Activated B cell treated with CpG ODN at 0.5 μM for 24 hours (primary cell): ENCODE measurements around the gene SLC9A9. TPM values are rescaled to one million over a fixed set of nuclear protein-coding genes. Genes with fewer than 3 reads are reported as not detected.

Experiments used
- ATAC-seq: fragments of 200-7000 bp; cut with Tn5 transposase; one replicate; pipeline ENCODE4 v1.10.0; 2021; ENCODE audit warnings: low read depth, mild to moderate bottlenecking, moderate library complexity
- CTCF ChIA-PET: fragments of 350-600 bp; sonication (Branson Sonifier 250); formaldehyde crosslinking; loops from one replicate; lab custom pipeline; 2021; ENCODE audit warnings: antibody characterized with exemption; lab: Charles Lee
- POLR2A ChIA-PET: fragments of 350-600 bp; sonication (Branson Sonifier 250); formaldehyde crosslinking; loops from one replicate; lab custom pipeline; 2021; ENCODE audit warnings: antibody characterized with exemption; lab: Charles Lee
- DNase-seq: peaks from one replicate; pipeline ENCODE4 v3.0.0; 2022
- H3K27ac Mint-ChIP-seq: one replicate; pipeline ENCODE4 v1.8.0; 2020; ENCODE audit warnings: mixed read lengths
- H3K27me3 Mint-ChIP-seq: one replicate; pipeline ENCODE4 v1.8.0; 2021; ENCODE audit warnings: mixed read lengths
- H3K36me3 Mint-ChIP-seq: one replicate; pipeline ENCODE4 v1.8.0; 2021; ENCODE audit warnings: low read depth, mixed read lengths
- H3K4me1 Mint-ChIP-seq: one replicate; pipeline ENCODE4 v1.8.0; 2021; ENCODE audit warnings: mixed read lengths
- H3K4me3 Mint-ChIP-seq: one replicate; pipeline ENCODE4 v1.8.0; 2020; ENCODE audit warnings: mild to moderate bottlenecking, mixed read lengths
- H3K9me3 Mint-ChIP-seq: one replicate; pipeline ENCODE4 v1.8.0; 2020; ENCODE audit warnings: mixed read lengths
- intact Hi-C: fragments of 100-400 bp; cut with micrococcal nuclease; formaldehyde crosslinking; loops from one replicate; pipeline ENCODE4 v1.15.1; 2024
- total RNA-seq: library from RNA; stranded (reverse); gene quantifications from 2 replicates; pipeline ENCODE4 v1.2.3, GENCODE V29; 2022
- TF ChIP-seq, protein P1 (sequence below): fragments of 200-600 bp; IDR thresholded peaks from one replicate; pipeline ENCODE4 v1.8.0; 2022; ENCODE audit warnings: antibody characterized with exemption, mild to moderate bottlenecking

SLC9A9 gene
- total RNA-seq, 1 donor from 2014 or later: 9.4 TPM

DNA sequence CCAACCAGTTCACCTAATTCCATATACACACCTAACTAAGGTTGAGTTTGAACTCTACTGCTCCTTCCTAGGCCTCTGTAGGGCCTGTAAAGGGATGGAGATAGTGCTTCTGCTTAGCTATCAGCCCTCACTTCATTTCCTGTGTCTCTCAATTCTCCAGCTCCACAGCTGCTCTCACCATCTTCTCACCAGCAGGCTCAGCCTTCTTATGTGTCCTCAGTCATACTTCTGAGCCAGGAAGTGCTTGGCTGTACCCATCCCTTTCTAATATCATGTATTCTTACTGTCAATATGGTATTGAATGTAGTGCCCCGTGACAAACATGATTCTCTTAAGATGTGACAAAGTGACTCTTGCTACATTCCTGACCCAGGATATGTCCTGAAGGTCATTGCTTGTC lies 116.9 kb downstream of the SLC9A9 start:
- no peak for DNase-seq
- CTCF ChIA-PET: no interaction called here
- TF ChIP-seq, protein P1, sequence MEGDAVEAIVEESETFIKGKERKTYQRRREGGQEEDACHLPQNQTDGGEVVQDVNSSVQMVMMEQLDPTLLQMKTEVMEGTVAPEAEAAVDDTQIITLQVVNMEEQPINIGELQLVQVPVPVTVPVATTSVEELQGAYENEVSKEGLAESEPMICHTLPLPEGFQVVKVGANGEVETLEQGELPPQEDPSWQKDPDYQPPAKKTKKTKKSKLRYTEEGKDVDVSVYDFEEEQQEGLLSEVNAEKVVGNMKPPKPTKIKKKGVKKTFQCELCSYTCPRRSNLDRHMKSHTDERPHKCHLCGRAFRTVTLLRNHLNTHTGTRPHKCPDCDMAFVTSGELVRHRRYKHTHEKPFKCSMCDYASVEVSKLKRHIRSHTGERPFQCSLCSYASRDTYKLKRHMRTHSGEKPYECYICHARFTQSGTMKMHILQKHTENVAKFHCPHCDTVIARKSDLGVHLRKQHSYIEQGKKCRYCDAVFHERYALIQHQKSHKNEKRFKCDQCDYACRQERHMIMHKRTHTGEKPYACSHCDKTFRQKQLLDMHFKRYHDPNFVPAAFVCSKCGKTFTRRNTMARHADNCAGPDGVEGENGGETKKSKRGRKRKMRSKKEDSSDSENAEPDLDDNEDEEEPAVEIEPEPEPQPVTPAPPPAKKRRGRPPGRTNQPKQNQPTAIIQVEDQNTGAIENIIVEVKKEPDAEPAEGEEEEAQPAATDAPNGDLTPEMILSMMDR: no peak
- no peak for ATAC-seq
- POLR2A ChIA-PET: no interaction called here
- no peak overlapping the region for H3K27ac Mint-ChIP-seq
- no peak overlapping the region for H3K4me3 Mint-ChIP-seq
- H3K27me3 Mint-ChIP-seq: no peaks in the 10 kb centered on the region
- no peaks in the 10 kb centered on the region for H3K9me3 Mint-ChIP-seq
- no peaks in the 10 kb centered on the region for H3K36me3 Mint-ChIP-seq
- intact Hi-C loops: no loop called here
- H3K4me1 Mint-ChIP-seq: no peaks in the 10 kb centered on the region

DNA sequence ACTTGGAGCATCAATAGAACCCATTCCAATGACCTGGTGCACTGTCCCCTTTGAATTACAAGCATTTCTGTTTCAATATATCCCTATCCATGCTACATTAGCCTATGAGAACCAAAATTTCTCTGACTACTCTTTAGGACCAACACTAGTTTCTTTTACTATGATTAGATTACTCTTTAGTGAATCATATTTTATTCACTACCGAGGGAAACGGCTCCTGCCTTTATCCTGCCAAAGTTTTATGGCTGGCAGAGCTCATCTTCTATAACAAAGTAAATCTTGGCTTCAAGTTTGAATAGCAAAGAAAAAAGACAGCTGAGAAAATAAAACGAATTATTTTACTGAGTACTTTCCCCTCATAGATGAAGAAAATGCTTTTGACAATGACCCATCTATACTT lies 120.9 kb downstream of the SLC9A9 start:
- ATAC-seq (no peak), DNase-seq (no peak)
- POLR2A ChIA-PET: no interaction called here
- Mint-ChIP-seq H3K27ac (no peak overlapping the region), H3K4me1 (no peaks in the 10 kb centered on the region), H3K27me3 (no peaks in the 10 kb centered on the region), H3K4me3 (no peak overlapping the region), H3K9me3 (no peaks in the 10 kb centered on the region), H3K36me3 (peaks cover 2% of the 10 kb centered on the region)
- intact Hi-C loops: no loop called here
- TF ChIP-seq, protein P1: no peak
- CTCF ChIA-PET: no interaction called here

GRCh38 chr3:143726727-143727126 lies 121.5 kb downstream of the SLC9A9 start:
- ATAC-seq: no peak

GRCh38 chr3:143720381-143720780 lies 127.9 kb downstream of the SLC9A9 start:
- CTCF ChIA-PET: no interaction called here
- Mint-ChIP-seq H3K27me3 (no peaks in the 10 kb centered on the region), H3K36me3 (peaks cover 2% of the 10 kb centered on the region), H3K4me3 (no peak overlapping the region), H3K9me3 (no peaks in the 10 kb centered on the region), H3K27ac (no peak overlapping the region), H3K4me1 (no peaks in the 10 kb centered on the region)
- no peak for DNase-seq
- TF ChIP-seq, protein P1: no peak
- POLR2A ChIA-PET: no interaction called here
- intact Hi-C loops: no loop called here
- no peak for ATAC-seq

More at GRCh38 chr3:143726727-143727126, 121.5 kb downstream of the SLC9A9 start:
- Mint-ChIP-seq H3K36me3 (peaks cover 2% of the 10 kb centered on the region), H3K4me1 (no peaks in the 10 kb centered on the region), H3K9me3 (no peaks in the 10 kb centered on the region), H3K27ac (no peak overlapping the region), H3K27me3 (no peaks in the 10 kb centered on the region), H3K4me3 (no peak overlapping the region)
- no peak for DNase-seq
- CTCF ChIA-PET: no interaction called here
- POLR2A ChIA-PET: no interaction called here
- TF ChIP-seq, protein P1: no peak
- intact Hi-C loops: no loop called here

DNA sequence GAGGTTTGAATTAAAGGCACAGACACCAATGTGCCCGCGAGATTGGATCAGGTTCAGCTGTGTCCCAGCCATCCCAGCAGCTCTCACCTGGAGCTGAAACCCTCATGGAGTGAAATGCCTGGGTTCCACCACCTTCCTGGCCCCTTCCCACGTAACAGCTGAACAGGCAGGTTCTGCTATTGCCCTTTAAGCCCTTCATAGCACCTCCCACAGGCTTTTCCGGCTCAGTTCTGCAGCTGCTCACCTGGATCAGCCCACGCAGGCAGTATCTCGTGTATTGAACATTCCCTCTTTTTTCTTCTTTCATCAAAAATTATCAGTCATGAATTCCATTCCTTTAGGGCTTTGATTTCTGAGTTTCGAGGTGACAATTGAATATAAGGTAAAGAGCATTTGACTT lies 129.8 kb downstream of the SLC9A9 start:
- ATAC-seq (no peak), DNase-seq (no peak)
- H3K9me3 Mint-ChIP-seq: no peaks in the 10 kb centered on the region
- ChIA-PET CTCF (no interaction called here), POLR2A (no interaction called here)
- peaks cover 2% of the 10 kb centered on the region for H3K36me3 Mint-ChIP-seq
- no peaks in the 10 kb centered on the region for H3K4me1 Mint-ChIP-seq
- TF ChIP-seq, protein P1: no peak
- no peak overlapping the region for H3K4me3 Mint-ChIP-seq
- H3K27ac Mint-ChIP-seq: no peak overlapping the region
- no peaks in the 10 kb centered on the region for H3K27me3 Mint-ChIP-seq
- intact Hi-C loops: no loop called here
